ENCODE data around the gene TMEM266.

TMEM266 gene

DNA sequence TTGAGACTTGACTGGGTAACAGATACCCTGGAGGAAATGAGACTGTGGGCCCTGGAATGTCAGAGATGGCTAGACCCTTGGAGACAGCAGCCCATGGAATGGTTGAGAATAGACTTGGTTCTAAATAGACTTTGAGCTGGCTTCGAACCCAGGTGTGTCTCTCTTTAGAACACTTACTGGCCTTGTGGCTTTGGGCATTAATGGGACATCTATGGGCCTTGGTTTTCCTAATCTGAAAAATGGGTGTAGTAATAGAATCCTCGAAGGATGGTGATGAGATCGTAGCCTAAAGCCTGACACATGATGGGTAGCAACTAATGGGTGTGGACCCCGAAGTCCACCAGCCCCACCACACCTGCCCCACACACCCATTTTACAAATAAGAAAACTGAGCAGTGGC, 119.2 kb downstream of the TMEM266 start:
- no peak for DNase-seq (ENCODE audit: low read depth in 2 of 3, low spot score in 1 of 3)

DNA sequence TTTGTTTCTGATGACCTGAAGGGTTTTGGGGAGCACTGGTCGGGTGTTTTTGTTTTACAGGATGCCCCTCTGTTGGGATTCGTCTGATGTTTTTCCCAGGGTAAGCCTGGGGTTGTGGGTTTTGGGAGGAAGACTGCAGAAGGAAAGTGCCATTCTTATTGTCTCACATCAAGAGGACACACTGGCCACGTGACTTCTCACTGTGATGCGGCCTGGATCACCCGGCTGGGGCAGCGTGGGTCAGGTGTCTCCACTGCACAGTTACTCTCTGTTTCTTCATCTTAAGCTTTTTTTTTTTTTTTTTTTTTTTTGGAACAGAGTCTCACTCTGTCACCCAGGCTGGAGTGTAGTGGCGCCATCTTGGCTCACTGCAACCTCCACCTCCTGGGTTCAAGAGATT, 120.5 kb downstream of the TMEM266 start:
- no peak for DNase-seq (ENCODE audit: low read depth in 2 of 3, low spot score in 1 of 3)

DNA sequence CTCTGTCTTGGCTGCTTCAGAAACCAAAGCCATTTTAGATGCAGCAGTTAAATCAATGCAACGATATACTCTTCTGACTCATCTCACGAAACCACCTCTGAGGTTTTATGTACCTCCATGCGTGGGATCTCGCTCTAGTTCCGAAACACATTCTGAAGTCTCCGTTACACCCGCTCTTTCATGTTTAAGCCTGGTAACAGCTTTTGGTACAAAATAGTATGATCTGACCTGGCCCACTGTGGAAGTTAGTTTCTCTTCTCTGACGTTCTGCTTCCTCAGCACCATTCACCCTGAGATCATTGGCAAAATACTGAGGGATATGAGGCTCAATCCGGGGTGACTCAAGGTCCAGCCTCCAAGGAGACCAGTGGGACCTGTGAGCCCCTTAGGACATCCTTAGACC, 121.9 kb downstream of the TMEM266 start:
- peak; percentile 32 to 50 (median 38) for DNase-seq (ENCODE audit: low read depth in 2 of 3, low spot score in 1 of 3)

DNA sequence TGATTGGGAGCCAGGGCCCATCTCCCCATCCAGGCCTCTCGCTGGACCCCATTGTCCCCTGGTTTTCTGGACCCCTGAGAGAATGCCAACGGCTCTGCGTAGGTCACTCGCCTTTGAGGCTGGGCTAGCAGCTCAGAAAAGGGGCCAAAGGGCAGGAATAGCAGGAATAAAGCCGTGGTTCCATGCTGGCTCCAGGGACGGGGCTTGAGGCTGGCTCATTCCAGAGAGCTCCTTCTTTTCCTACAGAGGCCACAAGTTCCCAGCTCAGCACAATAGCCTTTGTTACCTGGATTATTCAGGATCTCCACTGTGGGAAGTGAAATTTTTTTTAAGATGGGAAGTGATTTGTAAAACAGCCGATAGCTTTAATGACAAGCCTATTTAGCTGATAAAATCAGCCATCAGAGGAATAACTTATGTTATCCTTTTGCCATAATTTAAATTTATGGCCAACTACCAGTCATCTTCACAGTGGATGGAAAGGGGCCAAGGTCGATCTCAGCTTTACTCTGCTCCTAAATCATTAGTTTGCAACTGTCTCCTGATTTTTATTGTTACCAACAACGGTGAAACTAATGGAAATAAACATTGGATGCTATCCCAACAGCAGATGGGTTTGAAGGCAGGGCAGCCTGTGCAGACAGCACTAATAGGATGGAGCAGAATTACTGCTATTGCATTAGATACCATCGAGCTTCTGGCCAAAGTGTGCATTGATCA, 124.3 kb downstream of the TMEM266 start:
- no peak for DNase-seq (ENCODE audit: low read depth in 2 of 3, low spot score in 1 of 3)

DNA sequence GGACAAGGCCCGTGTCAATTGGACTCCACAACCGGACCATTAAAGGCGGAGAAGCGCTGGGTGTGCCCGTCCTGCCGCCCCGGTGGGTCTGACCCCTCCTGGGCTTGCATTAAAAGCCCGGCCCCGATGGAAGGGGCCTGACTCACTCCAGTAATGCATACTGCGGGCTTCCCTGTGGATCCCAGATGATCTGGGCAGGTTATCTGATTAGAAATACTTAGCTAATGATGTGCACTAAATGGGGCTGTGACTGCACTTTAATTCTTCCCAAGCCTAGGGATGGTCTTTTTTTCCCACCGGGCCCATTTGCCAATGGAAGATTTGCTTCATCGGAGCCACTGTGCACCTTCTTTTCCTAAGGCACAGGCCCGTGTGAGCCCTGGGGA, 124.9 kb downstream of the TMEM266 start:
- DNase-seq (ENCODE audit: low read depth in 2 of 3, low spot score in 1 of 3): no peak

DNA sequence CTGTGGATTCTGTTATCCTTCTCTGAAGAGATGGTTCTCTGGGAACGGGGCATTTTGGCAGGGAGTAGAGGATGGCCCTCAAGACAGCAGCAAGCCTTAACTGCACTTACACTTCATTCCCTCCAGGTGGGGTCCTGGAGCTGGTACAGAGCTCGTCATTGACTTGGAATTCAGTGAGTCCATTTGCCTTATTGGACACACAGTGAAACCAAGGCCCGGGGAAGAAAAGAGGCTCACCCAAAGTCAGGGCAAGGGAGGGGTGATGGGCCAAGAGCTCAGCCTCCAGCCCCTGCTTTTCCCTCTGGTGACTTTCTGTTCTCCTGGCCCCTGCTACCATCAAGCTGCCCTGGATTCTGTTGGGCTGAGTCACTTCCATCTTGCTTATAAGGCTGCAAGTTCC, 125.9 kb downstream of the TMEM266 start:
- peak in 1 of 3 donors; percentile 19 for DNase-seq (ENCODE audit: low read depth in 2 of 3, low spot score in 1 of 3)

DNA sequence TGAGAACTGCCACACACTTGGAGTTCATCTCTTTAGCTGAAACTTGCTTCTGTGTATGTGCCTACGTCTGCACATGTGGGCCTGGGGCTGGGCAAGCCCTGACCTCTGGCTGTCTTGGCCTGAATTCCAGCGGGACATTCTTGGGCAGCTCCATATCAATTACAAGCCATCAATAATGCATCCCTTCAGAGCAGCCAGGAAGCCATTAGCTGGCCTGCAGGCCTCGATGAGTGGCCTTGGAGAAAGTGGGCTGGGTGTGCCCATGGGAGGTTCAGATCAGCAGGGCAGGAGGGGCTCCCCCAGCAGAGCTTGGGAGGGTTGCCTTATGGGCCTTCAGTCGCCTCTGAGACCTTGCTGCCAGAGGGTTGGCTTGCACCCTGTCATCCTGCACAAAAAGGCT, 127.4 kb downstream of the TMEM266 start:
- no peak for DNase-seq (ENCODE audit: low read depth in 2 of 3, low spot score in 1 of 3)

DNA sequence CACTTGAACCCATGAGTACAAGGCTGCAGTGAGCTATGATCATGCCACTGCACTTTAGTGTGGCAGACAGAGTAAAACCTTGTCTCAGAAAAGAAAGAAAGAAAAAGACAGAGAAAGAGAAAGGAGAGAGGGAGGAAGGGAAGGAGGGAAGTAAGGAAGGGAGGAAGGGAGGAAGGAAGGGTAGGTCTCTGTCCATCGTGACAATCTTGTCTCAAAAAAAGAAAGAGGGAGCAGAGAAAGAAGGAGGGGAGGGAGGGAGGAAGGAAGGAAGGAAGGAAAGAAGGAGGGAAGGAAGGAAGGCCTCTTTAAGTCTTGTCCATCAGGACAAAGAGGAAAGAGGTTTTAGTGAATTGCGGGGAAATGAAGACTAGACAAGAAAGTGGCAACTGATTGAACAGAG, 129.3 kb downstream of the TMEM266 start:
- no peak for DNase-seq (ENCODE audit: low read depth in 2 of 3, low spot score in 1 of 3)

DNA sequence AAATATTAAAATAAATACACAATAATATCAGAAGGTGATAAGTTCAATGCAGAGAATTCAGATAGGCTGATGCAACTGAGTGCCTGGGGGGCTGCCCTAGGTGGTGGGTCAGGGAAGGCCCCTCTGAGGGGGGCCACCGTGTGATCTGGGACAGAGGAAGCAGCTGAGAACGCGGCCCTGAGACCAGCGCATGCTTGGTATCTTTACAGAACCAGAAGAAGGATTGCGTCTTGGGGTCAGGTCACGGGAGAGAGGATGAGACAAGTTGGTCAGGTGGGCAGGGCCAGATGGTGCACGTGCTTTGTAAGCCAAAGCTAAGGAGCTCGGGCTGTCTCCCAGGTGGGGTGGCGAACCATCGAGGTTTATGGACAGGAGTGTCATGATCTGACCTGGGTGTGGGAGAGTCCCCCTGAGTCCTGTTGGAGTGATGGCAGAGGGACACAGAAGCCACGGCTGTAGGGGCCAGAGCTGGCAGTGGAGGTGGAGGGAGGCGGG, 130.3 kb downstream of the TMEM266 start:
- no peak for DNase-seq (ENCODE audit: low read depth in 2 of 3, low spot score in 1 of 3)

DNA sequence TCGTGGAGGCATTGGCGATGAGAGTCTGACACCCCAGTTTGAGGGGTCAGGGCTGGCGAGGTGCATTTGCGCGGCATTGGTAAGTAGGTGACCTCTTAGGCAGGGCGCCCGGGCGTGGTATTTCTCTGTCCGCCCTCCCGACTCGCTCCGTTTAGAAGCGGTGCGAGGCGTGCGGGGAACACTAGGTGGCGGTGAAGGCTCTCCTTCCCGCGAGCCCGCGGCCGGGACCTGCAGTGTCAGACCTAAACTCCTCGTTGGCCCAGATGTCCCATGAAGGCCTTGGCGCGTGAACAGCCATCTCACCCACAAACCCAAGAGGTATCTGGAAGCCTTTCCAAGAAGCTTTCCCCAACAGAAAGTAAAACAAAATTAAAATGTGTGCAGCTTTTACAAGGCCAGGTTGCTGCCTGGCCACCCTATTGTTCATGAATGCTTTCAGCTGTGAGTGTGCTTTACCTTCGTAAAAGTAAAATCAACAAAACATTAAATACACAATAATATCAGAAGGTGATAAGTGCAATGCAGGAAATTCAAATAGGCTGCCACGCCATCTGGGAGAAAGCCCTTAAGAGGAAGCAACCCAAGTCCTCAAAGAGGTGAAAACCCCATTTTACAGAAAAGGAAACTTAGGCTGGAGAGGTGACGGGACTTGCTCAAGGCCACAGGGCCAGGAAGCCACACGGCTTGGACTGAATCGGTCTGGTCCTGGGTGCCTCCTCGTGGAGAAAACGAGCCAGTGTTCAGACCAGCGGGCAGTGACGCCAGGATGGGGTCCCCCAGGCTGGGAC, 131.2 kb downstream of the TMEM266 start:
- peak; percentile 59 to 74 (median 70) for DNase-seq (ENCODE audit: low read depth in 2 of 3, low spot score in 1 of 3)

DNA sequence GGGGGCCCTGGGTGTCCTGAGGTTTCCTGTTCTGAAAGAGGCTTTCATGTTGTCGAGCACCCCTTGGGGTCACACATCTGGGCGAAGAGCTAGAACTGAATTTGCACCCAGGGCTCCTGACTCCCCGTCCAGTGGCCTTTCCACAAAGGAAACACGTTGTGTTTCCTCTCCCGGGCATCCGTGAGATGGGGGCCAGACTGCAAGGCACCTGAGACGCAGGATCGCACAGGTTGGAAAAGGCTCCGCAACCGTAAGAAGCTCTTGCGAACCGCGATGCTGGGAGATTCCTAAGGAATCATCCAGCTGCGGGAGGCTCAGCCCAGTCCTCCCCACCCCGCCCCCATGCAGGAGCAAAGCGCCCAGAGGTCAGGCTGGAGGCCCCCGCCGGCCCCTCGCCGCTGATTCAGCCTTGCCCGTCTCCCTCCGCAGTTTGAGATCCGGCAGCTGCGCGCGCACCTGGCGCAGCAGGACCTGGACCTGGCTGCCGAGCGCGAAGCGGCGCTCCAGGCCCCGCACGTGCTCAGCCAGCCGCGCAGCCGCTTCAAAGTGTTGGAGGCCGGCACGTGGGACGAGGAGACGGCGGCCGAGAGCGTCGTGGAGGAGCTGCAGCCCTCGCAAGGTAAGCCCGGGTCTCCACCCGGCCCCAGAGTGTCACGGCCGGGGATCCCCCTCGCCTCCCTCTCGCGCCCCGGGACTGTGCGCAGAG, 131.9 kb downstream of the TMEM266 start:
- no peak for DNase-seq (ENCODE audit: low read depth in 2 of 3, low spot score in 1 of 3)

DNA sequence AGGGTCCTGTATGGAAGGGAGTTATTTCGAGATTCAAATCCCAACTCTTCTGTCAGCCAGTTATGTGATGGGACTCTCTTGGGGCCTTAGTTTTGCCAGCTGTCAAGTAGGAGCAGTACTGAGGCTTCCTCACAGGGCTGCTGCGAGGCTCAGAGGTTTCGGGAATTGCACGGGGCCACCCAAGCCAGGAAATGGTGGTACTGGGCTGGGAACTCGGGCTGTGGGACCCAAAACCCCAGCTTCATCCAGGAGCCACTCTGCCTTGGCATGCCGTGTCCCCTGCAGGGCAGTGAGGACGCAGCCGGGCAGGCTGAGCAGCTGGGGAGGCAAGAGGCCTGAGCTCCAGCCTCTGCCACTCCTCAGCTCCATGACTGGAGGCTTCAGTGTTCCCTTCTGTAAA, 132.9 kb downstream of the TMEM266 start:
- DNase-seq (ENCODE audit: low read depth in 2 of 3, low spot score in 1 of 3): no peak

DNA sequence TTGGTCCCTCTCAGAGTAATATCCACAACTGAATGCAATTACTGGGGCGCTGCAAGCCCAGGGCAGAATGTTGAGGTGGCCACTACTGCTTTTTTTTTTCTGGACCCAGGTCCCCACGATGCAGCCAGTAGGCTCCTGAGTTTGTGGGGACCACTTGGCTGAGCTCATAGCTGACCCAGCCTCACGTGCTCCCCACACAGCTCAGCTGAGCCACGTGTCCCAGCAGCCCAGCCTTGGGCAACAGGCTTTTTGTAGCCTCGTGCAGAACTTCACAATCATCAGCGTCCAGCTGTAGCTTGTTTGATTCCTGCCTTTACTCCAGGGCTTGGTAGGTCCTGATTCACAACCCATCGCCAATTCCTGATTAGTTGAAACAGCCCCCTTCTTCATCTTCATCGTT, 134.1 kb downstream of the TMEM266 start:
- no peak for DNase-seq (ENCODE audit: low read depth in 2 of 3, low spot score in 1 of 3)

DNA sequence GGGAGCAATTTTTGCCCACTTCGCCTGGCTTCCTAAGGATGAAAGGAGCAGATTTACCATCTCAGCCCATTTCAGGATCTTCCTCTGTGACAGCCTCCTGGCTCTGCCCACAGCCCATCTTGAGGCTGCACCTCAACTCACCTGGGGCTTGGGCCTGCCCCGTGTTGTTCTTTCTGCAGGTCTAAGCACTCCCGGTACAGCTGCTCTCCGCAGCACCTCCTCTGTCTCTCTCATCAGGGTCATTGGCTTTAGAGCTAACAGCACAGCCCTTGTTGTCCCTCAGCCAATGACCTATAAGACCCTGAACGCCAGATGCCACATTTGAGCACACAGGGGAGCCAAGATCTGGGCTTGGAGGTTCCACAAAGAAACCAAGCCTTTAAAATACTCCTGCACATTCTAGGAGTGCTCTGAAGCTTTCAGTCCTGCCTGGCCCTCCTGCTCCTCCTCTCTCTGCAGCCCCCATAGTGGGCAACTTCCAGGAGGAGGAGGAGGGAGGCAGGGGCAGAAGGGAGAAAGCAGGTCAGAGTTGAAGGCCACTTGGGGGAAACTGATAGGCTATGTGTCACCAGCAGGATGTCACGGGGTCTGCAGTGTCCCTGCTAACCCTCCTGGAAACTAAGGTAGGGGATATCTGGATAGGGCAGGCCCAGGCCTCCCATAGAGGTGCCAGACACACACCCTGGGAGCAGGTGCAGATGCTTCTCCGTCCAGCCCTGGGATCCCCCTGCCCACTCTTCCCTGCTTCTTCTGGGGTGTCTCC, 135.9 kb downstream of the TMEM266 start:
- DNase-seq (ENCODE audit: low read depth in 2 of 3, low spot score in 1 of 3): no peak

DNA sequence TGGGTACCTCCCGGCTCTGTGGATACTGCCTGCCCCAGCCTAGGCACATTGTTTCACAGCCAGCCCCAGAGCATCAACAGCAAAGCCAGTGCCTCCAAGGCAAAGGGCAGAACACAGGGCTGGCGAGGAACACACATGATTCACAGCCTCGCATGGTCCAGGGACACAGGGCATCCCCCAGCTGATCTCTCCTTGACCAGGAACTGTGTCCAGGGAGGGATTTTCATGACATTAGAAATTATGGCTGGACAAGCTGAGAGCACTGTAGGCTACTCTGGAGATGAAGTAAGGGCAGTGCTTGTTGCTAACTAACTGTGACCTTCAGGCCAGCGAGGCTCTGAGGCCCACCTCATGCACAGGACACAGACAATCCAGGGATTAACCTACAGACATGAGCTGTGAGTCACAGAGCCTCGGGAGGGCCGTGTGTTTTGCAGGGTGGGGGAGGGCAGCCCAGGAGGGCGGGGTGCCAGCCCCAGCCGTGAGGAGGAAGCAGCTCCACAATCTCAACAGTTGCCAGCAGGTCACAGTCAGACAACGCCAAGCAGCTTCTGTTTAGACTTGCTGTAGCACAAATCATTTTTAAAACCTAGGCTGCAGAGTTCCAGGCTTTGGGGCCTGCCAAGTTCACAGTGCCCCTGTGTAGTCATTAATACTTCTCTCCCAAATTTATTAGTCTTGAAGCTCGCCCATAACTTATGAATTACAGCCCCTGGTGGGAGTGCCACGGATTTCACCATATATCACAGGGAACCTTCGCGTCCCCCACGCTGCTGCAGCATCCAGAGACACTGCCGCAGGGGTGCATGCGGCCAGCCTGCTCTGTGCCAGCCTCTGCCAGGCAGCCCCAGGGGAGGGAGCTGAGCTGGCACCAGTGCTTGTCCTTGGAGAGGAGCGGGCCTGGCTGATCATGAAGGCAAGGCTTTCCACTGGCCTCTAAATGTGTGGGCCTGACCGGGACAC, 136.8 kb downstream of the TMEM266 start:
- no peak for DNase-seq (ENCODE audit: low read depth in 2 of 3, low spot score in 1 of 3)

DNA sequence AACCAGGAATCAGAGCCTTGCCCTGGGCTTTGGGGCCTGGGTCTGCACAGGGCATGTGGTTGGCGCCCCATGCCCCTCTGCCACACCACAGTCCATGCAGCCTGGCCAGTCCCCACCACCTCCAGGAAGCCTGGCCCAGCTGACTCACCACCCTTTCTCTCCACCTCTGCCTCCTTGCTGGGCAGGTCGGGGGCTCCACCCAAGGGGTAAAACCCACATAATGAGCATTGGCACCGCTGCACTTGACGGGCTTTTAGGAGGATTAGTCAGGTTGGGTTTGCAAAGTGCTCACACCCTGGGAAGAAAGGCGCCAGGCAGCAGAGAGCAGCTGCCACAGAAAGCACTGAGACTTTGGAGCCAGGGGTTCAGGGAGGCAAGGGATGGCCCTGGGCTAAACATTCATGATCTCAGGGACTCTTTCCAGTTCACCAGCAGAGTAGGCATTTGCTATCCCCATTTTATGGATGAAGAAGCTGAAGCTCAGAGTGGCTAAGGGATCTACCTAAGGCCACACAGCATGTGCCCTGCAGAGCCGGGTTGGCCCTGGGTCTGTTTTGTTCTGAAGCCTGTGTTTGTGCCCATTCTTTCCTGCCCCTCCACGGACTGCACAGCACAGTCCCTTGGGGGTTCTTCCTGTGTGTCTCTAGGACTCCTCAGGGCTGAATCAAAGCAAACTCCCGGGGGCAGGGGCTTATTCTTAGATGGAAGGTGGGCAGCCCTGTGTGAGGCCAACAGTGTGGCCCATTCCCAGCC, 138.1 kb downstream of the TMEM266 start:
- no peak for DNase-seq (ENCODE audit: low read depth in 2 of 3, low spot score in 1 of 3)

DNA sequence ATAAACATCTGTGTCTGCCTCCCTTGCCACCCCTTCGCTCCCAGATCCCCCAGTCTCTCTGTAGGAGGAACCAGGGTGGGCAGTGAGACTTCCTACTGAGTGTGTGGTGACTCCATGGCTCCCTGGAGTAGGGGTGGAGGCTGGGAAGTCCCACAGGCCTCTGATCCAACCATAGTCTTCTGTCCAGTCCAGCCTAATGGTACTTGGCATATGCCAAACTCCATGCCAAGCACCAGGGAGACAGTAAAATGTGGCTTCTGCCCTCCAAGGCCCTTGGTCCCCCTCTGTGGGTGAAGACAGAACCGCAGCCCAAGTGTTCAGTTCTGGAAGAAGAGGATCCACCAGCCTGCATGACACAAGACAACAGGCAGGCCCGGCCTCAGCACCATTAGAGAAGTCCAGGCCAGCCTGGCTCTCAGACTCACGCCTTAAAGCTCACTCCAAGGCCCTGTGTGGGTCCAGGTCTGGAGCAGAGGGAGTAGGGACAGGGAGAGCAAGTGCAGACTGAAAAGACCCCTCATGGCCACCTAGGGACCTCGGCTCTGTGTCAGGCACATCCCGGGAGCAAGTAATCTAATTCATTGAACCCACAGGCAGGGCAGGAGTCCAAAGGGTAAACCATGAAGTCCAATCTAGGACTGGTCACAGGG, 138.8 kb downstream of the TMEM266 start:
- DNase-seq (ENCODE audit: low read depth in 2 of 3, low spot score in 1 of 3): no peak

DNA sequence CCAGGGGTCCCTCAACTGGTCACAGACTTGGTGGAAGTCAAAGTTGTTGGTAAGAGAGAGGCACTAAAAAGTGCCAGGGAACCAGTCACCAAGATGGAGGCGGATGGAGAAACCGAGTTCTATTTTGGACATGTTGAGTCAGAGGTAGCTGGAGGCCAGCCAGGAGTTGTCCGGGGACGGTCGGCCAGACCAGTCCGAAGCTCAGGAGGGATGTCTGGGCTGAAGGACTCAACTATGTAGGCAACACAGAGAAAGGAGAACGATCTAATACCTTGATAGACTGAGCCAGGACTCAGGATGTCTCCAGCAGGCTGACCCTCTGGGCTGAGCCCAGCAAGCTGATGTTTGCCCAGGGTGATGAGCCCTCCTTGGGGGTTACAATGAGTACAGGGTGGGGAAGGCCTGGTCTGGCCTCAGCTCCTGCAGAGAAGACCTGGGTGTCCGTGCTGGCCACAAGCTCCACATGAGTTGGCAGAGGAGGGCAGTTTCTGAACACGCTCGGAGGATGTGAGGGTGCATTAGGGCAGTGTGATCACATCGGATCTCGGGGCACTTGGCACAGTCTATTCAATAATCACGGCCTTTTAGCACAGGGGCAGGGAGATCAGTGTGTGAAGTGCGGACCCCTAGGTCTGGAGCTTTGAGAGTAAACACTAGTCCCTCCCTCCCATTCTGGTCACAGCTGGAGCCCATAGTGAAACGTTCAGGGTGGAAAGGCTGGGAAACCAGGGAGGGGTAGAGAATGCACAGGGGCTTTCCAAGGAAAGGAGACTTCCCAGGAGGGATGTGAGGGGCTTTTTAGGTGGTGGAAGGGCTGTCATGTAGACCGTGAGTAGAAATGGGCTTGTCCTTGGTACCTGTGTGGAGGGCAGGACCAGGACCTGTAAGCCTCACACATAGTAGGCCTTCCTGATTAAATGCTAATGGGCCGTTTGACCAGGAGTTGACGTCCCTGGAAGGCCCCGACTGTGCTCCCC, 139.6 kb downstream of the TMEM266 start:
- DNase-seq (ENCODE audit: low read depth in 2 of 3, low spot score in 1 of 3): no peak

Measured in stimulated activated CD4-positive, alpha-beta T cell treated with anti-CD3 and anti-CD28 coated beads, Interleukin-12 subunit alpha, Interleukin-12 subunit beta, amount 100 ng/mL, for 48 hours (primary cell).